ENCODE results near the gene OVCH2.

The OVCH2 gene

GRCh38 chr11:7692426-7692825 lies 13.9 kb downstream of the OVCH2 start:
- no peak overlapping the region for H3K4me3 ChIP-seq (replicated peaks; ENCODE audit: low read depth, low read length)
- no peak for TF ChIP-seq CTCF (IDR thresholded peaks at IDR 0.05; ENCODE audit: low read length, missing control alignments)
- no peak for DNase-seq (ENCODE audit: low read depth)

DNA sequence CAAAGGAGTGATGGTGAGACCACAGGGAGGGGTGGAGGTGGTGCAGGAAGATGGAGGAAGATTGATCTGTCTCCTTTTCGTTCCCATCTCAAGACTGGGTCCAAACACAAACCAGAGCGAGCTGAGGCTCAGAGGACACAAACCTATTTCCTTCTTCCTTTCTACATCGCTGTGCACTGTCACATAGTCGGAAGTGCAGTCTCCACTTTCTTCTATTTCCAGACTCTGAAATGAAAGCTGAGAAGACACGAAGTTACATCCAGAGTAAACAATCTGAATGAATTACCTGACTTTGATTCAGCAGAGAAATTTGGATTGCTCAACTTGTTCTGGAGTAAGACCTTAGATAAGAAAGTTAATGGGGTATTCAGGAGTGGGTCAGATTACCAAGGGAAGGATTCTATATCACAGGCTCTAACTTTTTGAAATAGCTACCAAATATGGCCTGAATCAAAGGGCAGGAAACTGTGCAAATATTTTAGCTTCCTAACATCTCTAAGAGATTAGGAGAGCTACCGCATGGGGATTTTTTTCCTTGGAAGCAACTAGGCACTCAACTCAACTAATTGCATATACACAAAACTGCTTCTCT lies 14.4 kb downstream of the OVCH2 start:
- TF ChIP-seq CTCF (IDR thresholded peaks at IDR 0.05; ENCODE audit: low read length, missing control alignments): no peak
- peak; percentile 29 for DNase-seq (ENCODE audit: low read depth)
- no peak overlapping the region for H3K4me3 ChIP-seq (replicated peaks; ENCODE audit: low read depth, low read length)

- no peak overlapping the region for H3K4me3 ChIP-seq (replicated peaks; ENCODE audit: low read depth, low read length)
- no peak for TF ChIP-seq CTCF (IDR thresholded peaks at IDR 0.05; ENCODE audit: low read length, missing control alignments)
- DNase-seq (ENCODE audit: low read depth): no peak
These were observed 15.6 kb downstream of the OVCH2 start for GRCh38 chr11:7690648-7691047.

DNA sequence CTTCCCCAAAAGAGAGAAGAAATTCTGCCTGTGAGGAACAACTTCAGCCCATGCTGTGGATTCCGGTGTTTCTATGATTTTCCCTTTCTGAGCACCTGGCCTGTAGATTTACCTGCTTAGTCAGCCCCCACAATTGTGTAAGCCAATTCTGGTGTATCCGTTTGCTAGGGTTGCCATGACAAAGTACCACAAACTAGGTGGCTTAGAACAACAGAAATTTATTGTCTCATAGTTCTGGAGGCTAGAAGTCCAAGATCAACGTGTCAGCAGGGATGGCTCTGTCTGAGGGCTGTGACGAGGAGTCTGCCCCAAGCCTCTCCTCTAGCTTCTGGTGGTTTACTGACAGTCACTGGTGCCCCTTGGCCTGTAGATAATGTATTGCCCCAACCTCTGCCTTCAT lies 17.0 kb downstream of the OVCH2 start:
- H3K4me3 ChIP-seq (replicated peaks; ENCODE audit: low read depth, low read length): no peak overlapping the region
- no peak for DNase-seq (ENCODE audit: low read depth)
- no peak for TF ChIP-seq CTCF (IDR thresholded peaks at IDR 0.05; ENCODE audit: low read length, missing control alignments)

DNA sequence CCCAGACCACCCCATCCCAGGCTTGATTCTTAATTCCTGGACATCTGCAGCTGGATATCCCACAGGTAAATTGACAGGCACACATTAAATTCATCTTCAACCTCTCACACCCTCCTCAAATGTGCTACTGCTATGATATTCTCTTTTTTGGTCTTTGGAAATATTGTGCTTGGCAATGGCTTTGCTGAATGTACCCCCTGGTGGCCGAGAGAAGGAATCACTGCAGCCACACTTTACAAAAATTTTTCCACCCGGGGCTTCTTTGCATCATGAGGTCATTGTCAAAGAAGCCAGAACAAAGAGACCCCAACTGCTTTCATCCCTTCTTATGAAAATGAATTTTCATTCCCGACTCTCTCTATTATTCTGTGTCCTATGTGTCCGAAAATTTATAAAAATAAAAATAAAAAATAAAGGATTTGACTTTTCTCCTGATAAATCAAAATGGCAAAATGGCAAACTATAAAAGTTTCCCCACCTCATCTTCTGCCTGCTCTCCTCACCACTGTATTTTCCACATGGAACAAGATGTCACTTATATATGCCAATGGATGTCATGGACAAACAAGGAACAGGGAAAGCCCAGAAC lies 17.9 kb downstream of the OVCH2 start:
- H3K4me3 ChIP-seq (replicated peaks; ENCODE audit: low read depth, low read length): no peak overlapping the region
- TF ChIP-seq CTCF (IDR thresholded peaks at IDR 0.05; ENCODE audit: low read length, missing control alignments): peak; percentile 92
- peak; percentile 58 for DNase-seq (ENCODE audit: low read depth)

GRCh38 chr11:7687386-7687785 lies 18.9 kb downstream of the OVCH2 start:
- no peak for TF ChIP-seq CTCF (IDR thresholded peaks at IDR 0.05; ENCODE audit: low read length, missing control alignments)
- no peak overlapping the region for H3K4me3 ChIP-seq (replicated peaks; ENCODE audit: low read depth, low read length)
- no peak for DNase-seq (ENCODE audit: low read depth)

- no peak overlapping the region for H3K4me3 ChIP-seq (replicated peaks; ENCODE audit: low read depth, low read length)
- no peak for TF ChIP-seq CTCF (IDR thresholded peaks at IDR 0.05; ENCODE audit: low read length, missing control alignments)
- DNase-seq (ENCODE audit: low read depth): no peak
These were observed 19.5 kb downstream of the OVCH2 start for GRCh38 chr11:7686761-7687160.
